ENCODE measurements around the gene TRIM37.

DNA sequence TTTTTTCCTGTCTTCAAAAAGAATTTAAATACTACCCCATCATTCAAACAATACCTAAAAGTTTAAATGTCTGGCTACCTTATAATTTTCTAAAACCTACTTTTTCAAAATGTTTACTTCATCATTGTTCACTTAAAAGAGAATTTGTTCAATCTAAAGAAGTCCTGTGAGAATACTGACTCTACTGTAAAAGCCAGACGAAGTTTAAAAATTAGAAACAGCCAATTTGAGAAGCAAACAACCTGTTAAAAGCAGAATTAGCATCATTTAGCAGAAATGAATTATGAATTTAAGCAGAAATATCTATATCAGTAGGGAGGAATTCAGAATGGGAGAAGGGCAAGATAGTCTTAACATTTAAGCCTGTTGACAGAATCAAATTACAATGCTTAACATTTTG lies 46.2 kb upstream of the TRIM37 start:
- TF ChIP-seq, protein P1, sequence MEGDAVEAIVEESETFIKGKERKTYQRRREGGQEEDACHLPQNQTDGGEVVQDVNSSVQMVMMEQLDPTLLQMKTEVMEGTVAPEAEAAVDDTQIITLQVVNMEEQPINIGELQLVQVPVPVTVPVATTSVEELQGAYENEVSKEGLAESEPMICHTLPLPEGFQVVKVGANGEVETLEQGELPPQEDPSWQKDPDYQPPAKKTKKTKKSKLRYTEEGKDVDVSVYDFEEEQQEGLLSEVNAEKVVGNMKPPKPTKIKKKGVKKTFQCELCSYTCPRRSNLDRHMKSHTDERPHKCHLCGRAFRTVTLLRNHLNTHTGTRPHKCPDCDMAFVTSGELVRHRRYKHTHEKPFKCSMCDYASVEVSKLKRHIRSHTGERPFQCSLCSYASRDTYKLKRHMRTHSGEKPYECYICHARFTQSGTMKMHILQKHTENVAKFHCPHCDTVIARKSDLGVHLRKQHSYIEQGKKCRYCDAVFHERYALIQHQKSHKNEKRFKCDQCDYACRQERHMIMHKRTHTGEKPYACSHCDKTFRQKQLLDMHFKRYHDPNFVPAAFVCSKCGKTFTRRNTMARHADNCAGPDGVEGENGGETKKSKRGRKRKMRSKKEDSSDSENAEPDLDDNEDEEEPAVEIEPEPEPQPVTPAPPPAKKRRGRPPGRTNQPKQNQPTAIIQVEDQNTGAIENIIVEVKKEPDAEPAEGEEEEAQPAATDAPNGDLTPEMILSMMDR (optimal IDR thresholded peaks at IDR 0.05 in 1 of 3, IDR thresholded peaks at IDR 0.05 in 1 of 3, conservative IDR thresholded peaks at IDR 0.05 in 1 of 3; ENCODE audit: extremely low read depth in 1 of 3, insufficient read depth in 2 of 3, low read length in 3 of 3), result no peak
- TF ChIP-seq EZH2 (IDR thresholded peaks at IDR 0.05; ENCODE audit: low read length), result no peak

All from keratinocyte (primary cell).